Fibroblast of skin of scalp (primary cell): Measurements from ENCODE around the gene PAGR1.
"Not testable (repeated sequence)": the region's sequence is repeated elsewhere in the genome, so short reads cannot be mapped to it uniquely, and the experiment has no call there.

ENCODE experiments used
- DNase-seq: peaks from one replicate; pipeline ENCODE4 v3.0.0-alpha.2; 2013

PAGR1 gene

GRCh38 chr16:29868396-29869009, 52.6 kb downstream of the PAGR1 start:
- no peak for DNase-seq

GRCh38 chr16:29869067-29869466, 53.1 kb downstream of the PAGR1 start:
- DNase-seq, result not testable (repeated sequence)
